Heart right ventricle (tissue), 16 donors: ENCODE data around the gene HCAR2. TPM values are rescaled to one million over a fixed set of nuclear protein-coding genes. Genes with fewer than 3 reads are reported as not detected.

Experiments used
- ATAC-seq, 8 donors: fragments of 200-7000 bp; cut with Tn5 transposase; one replicate each; pipeline ENCODE4 v1.9.1; 2020; ENCODE audit warnings: mild to moderate bottlenecking in 8 of 8, moderate library complexity in 8 of 8, moderate number of reproducible peaks in 1 of 8
- DNase-seq, 2 donors: peaks; one replicate each; pipeline ENCODE4 v3.0.0-alpha.2; 2020
- H3K27ac ChIP-seq, 10 donors: fragments of 200-600 bp; sonication (generic) in 2 of 10; one replicate each; pipeline versions ENCODE4 v1.5.0 to v1.8.0; 2020 to 2022; ENCODE audit warnings: mild to moderate bottlenecking in 3 of 10
- H3K27me3 ChIP-seq, 7 donors: fragments of 200-600 bp; one replicate each; pipeline ENCODE4 v1.8.0; 2021 to 2022; ENCODE audit warnings: mild to moderate bottlenecking in 2 of 7
- H3K36me3 ChIP-seq, 9 donors: fragments of 200-600 bp; sonication (generic) in 1 of 9; one replicate each; pipeline versions ENCODE4 v1.5.0 to v1.8.0; 2020 to 2022; ENCODE audit warnings: mild to moderate bottlenecking in 2 of 9
- H3K4me1 ChIP-seq, 9 donors: fragments of 200-600 bp; sonication (generic) in 1 of 9; one replicate each; pipeline versions ENCODE4 v1.5.0 to v1.8.0; 2020 to 2022; ENCODE audit warnings: mild to moderate bottlenecking in 4 of 9
- H3K4me3 ChIP-seq, 10 donors: fragments of 200-600 bp; sonication (generic) in 2 of 10; one replicate each; pipeline versions ENCODE4 v1.5.0 to v1.8.0; 2020 to 2022; ENCODE audit warnings: mild to moderate bottlenecking in 7 of 10, moderate library complexity in 2 of 10
- H3K9me3 ChIP-seq, 11 donors: fragments of 200-600 bp in 10 of 11; sonication (generic) in 2 of 11; one replicate each; pipeline versions ENCODE4 v1.5.0 to v1.8.0; 2013 to 2022; ENCODE audit warnings: mild to moderate bottlenecking in 2 of 11, control low read depth in 1 of 11, moderate library complexity in 1 of 11
- CTCF ChIP-seq, 9 donors: fragments of 200-600 bp; sonication (generic) in 2 of 9; IDR thresholded peaks; one replicate each; pipeline versions ENCODE4 v1.5.0 to v1.8.0; 2021 to 2022; ENCODE audit warnings: antibody characterized with exemption in 9 of 9, mild to moderate bottlenecking in 5 of 9, moderate library complexity in 1 of 9
- WGBS, 2 donors: extraction: QIAGEN DNeasy Blood & Tissue Kit; methylation state at CpG; one replicate each; pipeline ENCODE4 v1.1.7; 2013; ENCODE audit warnings: inconsistent platforms in 1 of 2; 5-methylcytosine and 5-hydroxymethylcytosine counted together
- intact Hi-C, 10 donors: fragments of 100-400 bp; cut with DNase I; formaldehyde crosslinking; loops; one replicate each; pipeline versions ENCODE4 v1.11.1 to v1.14.2; 2022
- polyA plus RNA-seq, 2 donors: library from polyadenylated mRNA; stranded (reverse); fragments of 200-250 nt; gene quantifications; one replicate each; pipeline ENCODE4 v1.2.3, GENCODE V29; 2013
- total RNA-seq, 10 donors: library from RNA; stranded (reverse); fragmentation: NEBNext Ultra II Directional in 3 of 10; extraction: Animal tissue kit (Norgen Biotek cat#: 25700) in 3 of 10; gene quantifications; one replicate each; pipeline versions ENCODE4 v1.2.1 to v1.2.4, GENCODE V29; 2021 to 2023
- donor health status: Arrhythmogenic right ventricular cardiomyopathy.
- donor health status: ischemic (EF 13 %, LVEDD 7.1; RV severe dilation, severe dysfunction).
- donor health status: healthy with polysubstance abuse.
- donor health status: DM: no; HTN: yes; CAD: no.
- donor health status: DM: no; HTN: no; CAD: no.
- donor health status: ischemic (EF 25% LVEDD 6.9; RV normal size, moderate dysfunction).
- donor health status: ischemic (EF 25% LVEDD 5.7; RV mildly dilated, moderate dysfunction).
- donor health status: healthy.
- donor health status: DM: yes; HTN: yes; CAD: no.
- donor health status: Ischemic cardiomyopathy.
- donor health status: ischemic (EF 35%, LVEDD 5.7; RV mildly dilated, moderate dysfunction).
- donor health status: nonischemic (EF 11% LVEDD 7.7; RV severe dilation, severe dysfunction).
- donor health status: DM: yes; HTN: yes; CAD: no.
- donor health status: PGD.
- donor health status: ischemic (EF 29% LVEDD 5.4; RV normal size, mild dysfunction).
- donor health status: nonischemic (EF 23%, LVEDD 6.1; RV moderate dilation, normal function).

The HCAR2 gene
- total and polyA plus RNA-seq, 12 donors: 0.13 to 1.5 (median 0.40) TPM; not detected in 4

GRCh38 chr12:122651520-122652224 lies 51.5 kb downstream of the HCAR2 start:
- Histone ChIP-seq H3K4me3 (no peak overlapping the region), H3K36me3 (no peaks in the 10 kb centered on the region), H3K27ac (no peak overlapping the region), H3K4me1 (peaks cover 0 to 15% (median 0%) of the 10 kb centered on the region in 9 donors), H3K9me3 (no peaks in the 10 kb centered on the region), H3K27me3 (peaks cover 0 to 5% (median 0%) of the 10 kb centered on the region in 7 donors)
- 84 to 85% methylated on average over 11 of the region's 11 CpGs for WGBS, 2 donors
- ATAC-seq (no peak), DNase-seq (no peak)
- intact Hi-C loops: no loop called here
- TF ChIP-seq CTCF (IDR thresholded peaks at IDR 0.05): no peak

Other genes with a start within 250 kb of the HCAR2 start
- 10 to 100 TPM in 2 of 10 donors, 1 to 10 TPM in 8; 7.9 to 11.1 (median 9.2) TPM for gene ZCCHC8, start 202.4 kb downstream of the HCAR2 start, total RNA-seq
- gene ZCCHC8, start 202.4 kb downstream of the HCAR2 start, polyA plus RNA-seq: 10 to 100 TPM in 1 of 2 donors, 1 to 10 TPM in 1; 7.5 to 29.6 TPM
- 10 to 100 TPM; 36.1 to 44.3 (median 40.6) TPM for gene RSRC2, start 176.4 kb downstream of the HCAR2 start, total RNA-seq
- 10 to 100 TPM; 31.3 to 48.9 TPM for gene RSRC2, start 176.4 kb downstream of the HCAR2 start, polyA plus RNA-seq
- gene KNTC1, start 176.1 kb downstream of the HCAR2 start, total RNA-seq: 1 to 10 TPM; 2.0 to 7.0 (median 3.0) TPM
- 1 to 10 TPM; 2.1 to 8.1 TPM for gene KNTC1, start 176.1 kb downstream of the HCAR2 start, polyA plus RNA-seq
- gene HCAR3, start 13.5 kb upstream of the HCAR2 start, total RNA-seq: 1 to 10 TPM in 1 of 10 donors, under 1 TPM in 3, not detected in 6; 0.17 to 1.3 (median 0.53) TPM
- under 1 TPM in 1 of 2 donors, not detected in 1; 0.19 TPM for gene HCAR3, start 13.5 kb upstream of the HCAR2 start, polyA plus RNA-seq
- under 1 TPM in 7 of 10 donors, not detected in 3; 0.05 to 0.28 (median 0.09) TPM for gene HCAR1, start 27.5 kb upstream of the HCAR2 start, total RNA-seq
- under 1 TPM; 0.04 to 0.07 TPM for gene HCAR1, start 27.5 kb upstream of the HCAR2 start, polyA plus RNA-seq
- gene DENR, start 49.5 kb upstream of the HCAR2 start, total RNA-seq: 10 to 100 TPM; 23.1 to 31.0 (median 25.9) TPM
- 10 to 100 TPM; 16.5 to 19.2 TPM for gene DENR, start 49.5 kb upstream of the HCAR2 start, polyA plus RNA-seq
- 1 to 10 TPM in 5 of 10 donors, under 1 TPM in 5; 0.47 to 2.2 (median 0.90) TPM for gene CCDC62, start 71.2 kb upstream of the HCAR2 start, total RNA-seq
- under 1 TPM; 0.12 to 0.37 TPM for gene CCDC62, start 71.2 kb upstream of the HCAR2 start, polyA plus RNA-seq
- gene HIP1R, start 132.1 kb upstream of the HCAR2 start, total RNA-seq: 10 to 100 TPM; 13.7 to 26.4 (median 17.5) TPM
- 10 to 100 TPM; 25.9 to 37.7 TPM for gene HIP1R, start 132.1 kb upstream of the HCAR2 start, polyA plus RNA-seq
- 10 to 100 TPM; 17.6 to 33.2 (median 19.8) TPM for gene VPS37B, start 192.8 kb upstream of the HCAR2 start, total RNA-seq
- gene VPS37B, start 192.8 kb upstream of the HCAR2 start, polyA plus RNA-seq: 10 to 100 TPM; 16.4 to 26.7 TPM